GM18526 (cell line): ENCODE data around the gene RAD51B.

Experiments
- POLR2A ChIP-seq: IDR thresholded peaks from 3 replicates; pipeline ENCODE4 v1.6.1; 2011; ENCODE audit not compliant: insufficient read length; ENCODE audit errors: extremely low read depth

Gene RAD51B

DNA sequence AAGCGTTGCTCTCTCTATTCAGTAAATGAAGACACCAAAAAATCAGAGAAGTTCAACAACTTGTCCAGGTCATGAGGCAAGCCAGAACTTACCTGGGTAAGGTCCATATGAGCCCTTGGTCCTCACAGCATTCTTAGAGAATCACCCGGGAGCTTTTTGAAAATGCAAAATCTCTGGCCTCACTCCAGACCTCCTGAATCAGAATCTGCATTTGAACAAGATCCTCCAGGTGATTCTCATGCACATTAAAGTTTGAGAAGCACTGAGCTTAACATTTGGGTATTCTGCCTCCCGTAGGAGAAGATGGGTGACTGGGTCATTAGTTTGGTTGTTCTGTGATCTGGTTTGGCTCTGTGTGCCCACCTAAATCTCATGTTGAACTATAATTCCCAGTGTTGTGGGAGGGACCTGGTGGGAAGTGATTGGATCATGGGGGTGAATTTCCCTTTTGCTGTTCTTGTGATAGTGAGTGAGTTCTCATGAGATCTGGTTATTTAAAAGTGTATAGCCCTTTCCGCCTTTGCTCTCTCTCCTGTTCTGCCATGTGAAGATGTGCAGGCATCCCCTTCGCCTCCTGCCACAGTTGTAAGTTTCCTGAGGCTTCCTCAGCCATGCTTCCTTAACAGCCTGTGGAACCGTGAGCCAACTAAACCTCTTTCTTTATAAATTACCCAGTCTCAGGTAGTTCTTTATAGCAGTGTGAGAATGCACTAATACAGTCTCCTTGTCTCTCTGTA, 221.2 kb downstream of the RAD51B start:
- no peak for TF ChIP-seq POLR2A

DNA sequence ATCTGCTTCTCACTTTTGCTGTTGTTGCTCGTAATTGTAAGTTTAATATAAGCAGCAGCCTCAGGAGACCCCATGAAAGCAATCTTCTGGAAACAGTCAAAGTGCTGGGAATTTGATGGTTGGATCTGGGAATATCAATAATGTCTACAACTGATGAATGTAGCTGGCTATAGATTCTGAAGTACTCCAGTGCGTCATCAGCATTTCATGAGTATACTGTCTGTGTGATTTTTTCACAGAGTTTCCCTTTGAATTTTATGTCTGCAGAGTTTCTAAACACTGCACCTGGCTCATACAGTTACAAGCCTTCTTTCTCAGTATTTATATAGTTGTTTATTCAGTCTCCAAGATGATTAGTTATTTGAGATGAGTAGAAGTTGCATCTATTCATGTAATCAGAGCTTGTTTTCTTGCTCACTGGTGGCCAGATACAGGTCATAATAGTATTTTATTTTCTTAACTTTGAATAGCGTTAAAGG, 222.3 kb downstream of the RAD51B start:
- TF ChIP-seq POLR2A, result no peak

DNA sequence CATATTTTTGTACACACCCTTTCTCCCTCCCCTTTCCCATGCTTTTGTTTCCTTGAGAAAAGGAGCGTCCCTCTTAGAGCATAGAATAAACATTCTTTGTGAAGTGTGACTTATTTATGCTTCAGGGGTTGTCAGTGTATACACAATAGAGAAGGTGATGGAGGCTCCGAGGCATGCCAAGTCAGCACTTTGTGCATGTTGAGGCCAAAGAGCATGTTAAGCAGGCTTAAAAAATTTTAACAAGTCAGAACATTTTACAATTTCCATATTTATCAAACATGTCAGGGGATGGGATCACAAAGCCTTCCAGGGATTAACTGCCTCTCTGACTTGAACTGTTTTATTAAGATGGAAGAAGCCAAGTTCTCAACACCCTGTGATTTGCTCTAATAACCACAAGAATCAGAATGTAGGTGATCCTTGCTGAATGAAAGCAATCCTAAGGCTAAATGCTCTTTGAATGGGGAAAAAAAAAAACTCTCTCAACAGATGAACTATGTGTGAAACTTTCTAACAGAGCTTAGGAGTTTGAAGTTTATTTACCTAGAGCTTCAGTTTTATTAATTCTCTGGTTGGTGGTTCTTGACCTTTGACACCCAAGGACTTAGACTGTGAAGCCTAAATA, 223.1 kb downstream of the RAD51B start:
- no peak for TF ChIP-seq POLR2A

- TF ChIP-seq POLR2A, result no peak
Measured at GRCh38 chr14:68043752-68044151, 224.2 kb downstream of the RAD51B start.

GRCh38 chr14:68047906-68048305, 228.3 kb downstream of the RAD51B start:
- no peak for TF ChIP-seq POLR2A

GRCh38 chr14:68050177-68050576, 230.6 kb downstream of the RAD51B start:
- no peak for TF ChIP-seq POLR2A

GRCh38 chr14:68051146-68051545, 231.6 kb downstream of the RAD51B start:
- TF ChIP-seq POLR2A, result no peak

DNA sequence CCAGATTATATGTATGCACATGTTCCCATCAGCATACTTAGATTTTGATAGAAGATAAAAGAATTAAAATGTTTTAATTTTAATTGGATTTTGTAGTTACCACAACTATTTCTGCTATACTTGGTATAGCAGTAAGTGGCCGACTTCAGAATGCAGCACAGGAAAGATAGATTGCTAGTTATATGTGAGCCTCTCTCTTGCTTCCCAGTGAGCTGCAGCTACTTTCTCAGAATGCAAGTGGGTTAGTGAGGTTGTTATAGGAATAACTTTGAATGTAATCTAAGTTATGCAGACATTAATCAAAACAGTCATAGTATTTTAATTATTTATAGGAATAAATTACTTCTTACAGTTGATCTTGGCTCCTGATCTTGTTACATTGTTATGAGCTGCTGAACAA, 240.6 kb downstream of the RAD51B start:
- no peak for TF ChIP-seq POLR2A

DNA sequence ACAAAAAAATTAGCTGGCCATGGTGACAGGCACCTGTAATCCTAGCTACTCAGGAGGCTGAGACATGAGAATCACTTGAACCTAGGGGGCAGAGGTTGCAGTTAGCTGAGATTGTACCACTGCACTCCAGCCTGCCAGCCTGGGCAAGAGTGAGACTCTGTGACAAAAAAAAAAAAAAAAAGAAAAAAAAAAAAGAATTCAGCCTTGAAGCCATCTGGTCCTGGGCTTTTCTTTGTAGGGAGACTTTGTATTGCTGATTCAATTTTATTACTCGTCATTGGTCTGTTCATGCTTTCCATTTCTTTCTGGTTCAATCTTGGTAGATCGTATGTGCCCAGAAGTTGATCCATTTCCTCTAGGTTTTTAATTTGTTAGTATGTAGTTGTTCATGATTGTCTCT, 243.1 kb downstream of the RAD51B start:
- TF ChIP-seq POLR2A, result no peak

DNA sequence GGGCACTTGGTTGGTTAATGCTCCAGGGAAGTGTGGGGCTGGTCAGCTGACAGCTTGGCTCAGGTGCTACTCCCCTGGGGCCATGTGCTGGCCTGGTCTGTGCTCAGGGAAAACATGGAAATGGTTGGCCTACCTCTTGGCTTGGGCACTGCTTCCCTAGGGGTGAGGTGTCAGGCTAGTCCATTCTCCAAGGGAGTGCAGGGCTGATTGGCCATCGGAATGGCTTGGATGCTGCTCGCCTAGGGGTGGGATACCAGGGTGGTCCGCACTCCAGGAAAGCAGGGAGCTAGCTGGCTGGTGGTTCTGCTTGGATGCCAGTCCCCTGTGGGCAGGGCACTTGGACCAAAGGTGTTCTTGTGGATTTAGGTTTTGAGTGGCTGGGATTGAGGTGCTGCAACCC, 245.7 kb downstream of the RAD51B start:
- TF ChIP-seq POLR2A, result no peak

- TF ChIP-seq POLR2A, result no peak
Measured at GRCh38 chr14:68074765-68075381, 255.3 kb downstream of the RAD51B start.

DNA sequence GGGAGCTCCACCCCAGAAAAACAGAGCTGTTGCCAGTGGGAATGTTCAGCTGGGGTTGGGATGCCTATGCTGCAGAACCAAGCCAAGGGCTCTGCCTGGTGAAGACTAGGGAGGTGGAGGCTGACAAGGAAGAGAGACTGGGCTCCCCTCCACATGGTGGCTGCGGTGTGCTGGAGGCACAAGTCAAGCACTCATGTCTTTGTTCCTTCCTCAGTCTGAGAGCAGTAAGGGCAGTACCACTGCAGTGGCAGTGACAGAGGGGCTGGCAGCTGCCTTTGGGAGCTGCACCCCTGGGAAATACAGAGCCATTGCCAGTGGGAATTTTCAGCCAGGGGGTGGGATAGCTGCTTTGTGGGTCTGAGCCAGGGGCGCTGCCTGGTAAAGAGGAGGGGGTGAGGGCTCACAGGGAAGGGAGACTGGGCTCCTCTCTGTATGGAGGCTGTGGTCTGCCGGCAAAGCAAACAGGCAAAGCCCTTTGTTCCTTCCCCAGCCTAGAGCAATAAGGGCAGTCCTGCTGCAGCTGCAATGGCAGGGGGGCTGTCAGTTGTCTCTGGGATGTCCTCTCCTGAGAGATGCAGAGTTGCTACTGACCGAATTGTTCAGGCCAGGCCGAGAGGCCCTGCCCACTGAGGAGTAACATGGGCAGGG, 255.9 kb downstream of the RAD51B start:
- TF ChIP-seq POLR2A, result no peak

- TF ChIP-seq POLR2A, result no peak
Measured at GRCh38 chr14:68076451-68076850, 256.9 kb downstream of the RAD51B start.

- TF ChIP-seq POLR2A, result no peak
Measured at GRCh38 chr14:68079941-68080697, 260.5 kb downstream of the RAD51B start.

GRCh38 chr14:68081489-68081888, 261.9 kb downstream of the RAD51B start:
- TF ChIP-seq POLR2A, result no peak
